ENCODE measurements around the gene PRPF6. TPM values are rescaled to one million over a fixed set of nuclear protein-coding genes. Genes with fewer than 3 reads are reported as not detected.
A peak's percentile ranks its signal among the peaks of the same experiment; 100 is the strongest.

Gene PRPF6
- total RNA-seq, 1 experiment from 2014 or later: 88.4 TPM

DNA sequence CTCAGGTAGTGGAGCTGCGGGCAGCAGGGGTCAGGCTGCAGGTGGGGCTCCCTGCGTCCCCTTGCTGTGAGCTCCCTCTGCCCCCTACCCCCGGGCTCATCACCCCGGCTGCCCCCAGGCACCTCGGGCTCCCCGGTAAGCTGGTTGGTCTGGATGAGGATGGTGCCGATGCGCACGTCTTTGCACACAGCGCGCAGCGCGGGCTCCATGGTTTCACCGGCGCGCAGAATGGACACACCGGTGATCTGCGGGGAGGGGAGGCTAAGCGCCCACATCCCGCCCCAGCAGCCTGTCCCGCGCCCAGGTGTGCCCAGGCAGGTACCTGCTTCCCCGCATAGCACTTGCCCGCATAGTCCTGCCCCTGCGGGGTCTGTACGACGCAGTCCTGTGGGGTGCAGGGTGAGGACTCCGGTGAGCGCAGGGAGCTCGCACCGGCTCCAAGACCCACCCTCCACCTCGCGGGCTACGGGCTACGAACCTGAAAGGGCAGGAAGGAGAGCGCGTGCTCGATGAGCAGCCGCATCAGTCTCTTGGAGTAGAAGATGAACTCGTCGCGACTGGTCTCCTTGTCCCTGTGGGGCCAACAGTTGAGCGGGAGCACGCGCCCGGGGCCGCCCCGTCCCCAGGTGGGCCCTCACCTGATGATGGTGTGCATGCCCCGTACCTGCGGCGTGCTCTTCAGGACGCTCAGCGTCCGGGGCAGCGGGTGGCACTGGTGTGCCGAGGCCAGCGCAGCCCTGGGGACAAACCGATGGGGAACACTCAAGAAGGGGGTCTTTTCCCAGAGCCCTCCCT lies 40.3 kb upstream of the PRPF6 start:
- Histone ChIP-seq H3K4me3 (ENCODE audit: low read depth in 2 of 2, low read length in 2 of 2) (no peak overlapping the region), H3K4me1 (ENCODE audit: control insufficient read depth, insufficient read depth, low read length) (peaks cover 6% of the 10 kb centered on the region), H3K27ac (ENCODE audit: low read length) (no peak overlapping the region), H3K36me3 (ENCODE audit: control insufficient read depth, insufficient read depth, low read length) (no peaks in the 10 kb centered on the region; the same call in 1 of the 2 replicates), H3K27me3 (ENCODE audit: control insufficient read depth, insufficient read depth, low read length) (no peaks in the 10 kb centered on the region), H3K9me3 (ENCODE audit: control insufficient read depth, insufficient read depth, low read depth, low read length) (no peaks in the 10 kb centered on the region)
- ChIA-PET POLR2A (no interaction called here), CTCF (no interaction called here)
- BruUV-seq (replicated peaks): TSS peak; percentile 92
- TF ChIP-seq, protein P1, sequence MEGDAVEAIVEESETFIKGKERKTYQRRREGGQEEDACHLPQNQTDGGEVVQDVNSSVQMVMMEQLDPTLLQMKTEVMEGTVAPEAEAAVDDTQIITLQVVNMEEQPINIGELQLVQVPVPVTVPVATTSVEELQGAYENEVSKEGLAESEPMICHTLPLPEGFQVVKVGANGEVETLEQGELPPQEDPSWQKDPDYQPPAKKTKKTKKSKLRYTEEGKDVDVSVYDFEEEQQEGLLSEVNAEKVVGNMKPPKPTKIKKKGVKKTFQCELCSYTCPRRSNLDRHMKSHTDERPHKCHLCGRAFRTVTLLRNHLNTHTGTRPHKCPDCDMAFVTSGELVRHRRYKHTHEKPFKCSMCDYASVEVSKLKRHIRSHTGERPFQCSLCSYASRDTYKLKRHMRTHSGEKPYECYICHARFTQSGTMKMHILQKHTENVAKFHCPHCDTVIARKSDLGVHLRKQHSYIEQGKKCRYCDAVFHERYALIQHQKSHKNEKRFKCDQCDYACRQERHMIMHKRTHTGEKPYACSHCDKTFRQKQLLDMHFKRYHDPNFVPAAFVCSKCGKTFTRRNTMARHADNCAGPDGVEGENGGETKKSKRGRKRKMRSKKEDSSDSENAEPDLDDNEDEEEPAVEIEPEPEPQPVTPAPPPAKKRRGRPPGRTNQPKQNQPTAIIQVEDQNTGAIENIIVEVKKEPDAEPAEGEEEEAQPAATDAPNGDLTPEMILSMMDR (IDR thresholded peaks at IDR 0.05): no peak
- TF ChIP-seq TCF7L2 (IDR thresholded peaks at IDR 0.05; ENCODE audit: low read depth, low read length) (no peak), POLR2AphosphoS5 (IDR thresholded peaks at IDR 0.05; ENCODE audit: low read depth, low read length) (no peak), SIN3A (IDR thresholded peaks at IDR 0.05; ENCODE audit: borderline replicate concordance, insufficient read depth, low read depth, low read length) (no peak), REST (IDR thresholded peaks at IDR 0.05; ENCODE audit: insufficient read depth in 1 of 2, low read depth in 2 of 2, low read length in 1 of 2) (no peak)
- ATAC-seq (no peak), DNase-seq (ENCODE audit: low read depth, low spot score) (no peak)
- intact Hi-C loops (cut with micrococcal nuclease; ENCODE audit: unreplicated experiment): no loop called here
- in situ Hi-C loops (cut with HindIII; ENCODE audit: low pct_unique_long_range_greater_than_20kb, low sequenced_read_pairs): no loop called here

DNA sequence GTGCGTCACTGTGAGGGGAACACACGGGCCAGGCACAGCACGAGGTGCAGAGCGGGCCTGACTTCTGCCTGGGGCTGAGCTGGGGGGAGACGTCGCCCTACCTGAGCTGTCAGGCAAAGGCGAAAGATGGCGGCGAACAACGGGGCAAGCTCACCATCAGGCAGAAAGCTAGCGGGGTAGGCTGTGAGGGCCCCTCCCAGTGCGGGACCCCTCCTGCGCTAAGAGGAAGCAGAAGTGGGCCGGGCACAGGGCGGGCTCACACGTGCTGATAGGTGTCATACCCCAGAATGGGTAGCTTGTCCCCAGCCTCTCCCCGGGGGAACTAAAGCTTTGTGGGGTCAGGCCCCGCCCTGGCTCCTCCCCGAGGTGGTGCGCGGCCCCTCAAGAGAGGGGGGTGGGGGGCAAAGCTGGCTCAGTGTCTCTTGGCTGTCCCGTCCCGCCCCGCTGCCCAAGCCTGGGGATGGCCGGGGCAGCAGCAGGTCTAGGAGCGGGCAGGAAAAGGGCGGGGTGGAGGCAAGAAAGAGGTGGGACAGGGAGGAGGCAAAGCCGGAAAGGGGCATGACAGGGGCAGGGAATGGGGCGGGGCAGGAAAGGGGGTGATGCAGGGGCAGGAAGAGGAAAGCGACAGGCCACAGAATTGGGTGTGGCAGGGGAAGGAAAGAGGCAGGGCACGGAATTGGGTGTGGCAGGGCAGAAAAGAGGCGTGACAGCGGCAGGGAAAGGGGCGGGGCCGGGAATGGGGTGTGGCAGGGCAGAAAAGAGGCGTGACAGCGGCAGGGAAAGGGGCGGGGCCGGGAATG lies 39.5 kb upstream of the PRPF6 start:
- Histone ChIP-seq H3K4me1 (ENCODE audit: control insufficient read depth, insufficient read depth, low read length) (peaks cover 6% of the 10 kb centered on the region), H3K27me3 (ENCODE audit: control insufficient read depth, insufficient read depth, low read length) (no peaks in the 10 kb centered on the region), H3K27ac (ENCODE audit: low read length) (no peak overlapping the region), H3K36me3 (ENCODE audit: control insufficient read depth, insufficient read depth, low read length) (no peaks in the 10 kb centered on the region; the same call in 1 of the 2 replicates), H3K4me3 (ENCODE audit: low read depth in 2 of 2, low read length in 2 of 2) (no peak overlapping the region), H3K9me3 (ENCODE audit: control insufficient read depth, insufficient read depth, low read depth, low read length) (no peaks in the 10 kb centered on the region)
- in situ Hi-C loops (cut with HindIII; ENCODE audit: low pct_unique_long_range_greater_than_20kb, low sequenced_read_pairs) (no loop called here), intact Hi-C loops (cut with micrococcal nuclease; ENCODE audit: unreplicated experiment) (no loop called here)
- ChIA-PET POLR2A (no interaction called here), CTCF (no interaction called here)
- no TSS peak for BruUV-seq (replicated peaks)
- ATAC-seq: 0 out of 2 replicates have a peak, but pooled peaks have one; percentile 3
- TF ChIP-seq POLR2AphosphoS5 (IDR thresholded peaks at IDR 0.05; ENCODE audit: low read depth, low read length) (no peak), REST (IDR thresholded peaks at IDR 0.05; ENCODE audit: insufficient read depth in 1 of 2, low read depth in 2 of 2, low read length in 1 of 2) (no peak), SIN3A (IDR thresholded peaks at IDR 0.05; ENCODE audit: borderline replicate concordance, insufficient read depth, low read depth, low read length) (no peak)
- TF ChIP-seq, protein P1 (IDR thresholded peaks at IDR 0.05): no peak
- no peak for DNase-seq (ENCODE audit: low read depth, low spot score)
